Astrocyte (in vitro differentiated cells and primary cell): ENCODE data around the gene PIGL.

Experiments
- CTCF ChIP-seq: IDR thresholded peaks from 2 replicates; pipeline ENCODE4 v1.5.1; 2011; ENCODE audit warnings: low read depth, mild to moderate bottlenecking, inconsistent platforms, low read length, moderate library complexity; ENCODE audit not compliant: insufficient read depth
- EZH2 ChIP-seq: IDR thresholded peaks from 2 replicates; pipeline ENCODE4 v1.6.1; 2012; ENCODE audit warnings: mild to moderate bottlenecking, low read length, inconsistent platforms; ENCODE audit not compliant: insufficient read depth

GRCh38 chr17:16349431-16349830, 132.4 kb downstream of the PIGL start:
- no peak for TF ChIP-seq EZH2
- no peak for TF ChIP-seq CTCF
